ENCODE data around the gene SPOCK2.

DNA sequence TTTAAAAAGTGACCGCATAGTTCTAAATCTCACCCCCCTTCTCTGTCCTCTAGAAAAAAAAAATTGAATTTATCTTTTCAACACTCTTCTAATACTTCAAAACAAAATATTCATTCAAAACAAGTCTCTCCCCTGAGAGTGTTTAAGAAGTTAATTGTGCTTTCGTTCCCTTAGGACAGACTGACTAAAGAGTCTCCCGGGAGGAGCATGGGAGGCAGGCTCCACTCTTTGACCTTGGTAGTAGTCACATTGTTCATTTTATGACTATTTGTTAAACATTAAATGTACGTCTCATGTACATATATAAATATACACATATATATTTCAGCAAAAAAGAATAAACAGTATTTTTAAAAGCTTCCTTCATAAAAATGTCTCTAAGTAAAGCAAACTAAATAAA is 35.3 kb upstream of the SPOCK2 start:
- TF ChIP-seq EP300 (IDR thresholded peaks at IDR 0.05) (no peak), POLR2A (IDR thresholded peaks at IDR 0.05) (no peak)
- TF ChIP-seq, protein P1, sequence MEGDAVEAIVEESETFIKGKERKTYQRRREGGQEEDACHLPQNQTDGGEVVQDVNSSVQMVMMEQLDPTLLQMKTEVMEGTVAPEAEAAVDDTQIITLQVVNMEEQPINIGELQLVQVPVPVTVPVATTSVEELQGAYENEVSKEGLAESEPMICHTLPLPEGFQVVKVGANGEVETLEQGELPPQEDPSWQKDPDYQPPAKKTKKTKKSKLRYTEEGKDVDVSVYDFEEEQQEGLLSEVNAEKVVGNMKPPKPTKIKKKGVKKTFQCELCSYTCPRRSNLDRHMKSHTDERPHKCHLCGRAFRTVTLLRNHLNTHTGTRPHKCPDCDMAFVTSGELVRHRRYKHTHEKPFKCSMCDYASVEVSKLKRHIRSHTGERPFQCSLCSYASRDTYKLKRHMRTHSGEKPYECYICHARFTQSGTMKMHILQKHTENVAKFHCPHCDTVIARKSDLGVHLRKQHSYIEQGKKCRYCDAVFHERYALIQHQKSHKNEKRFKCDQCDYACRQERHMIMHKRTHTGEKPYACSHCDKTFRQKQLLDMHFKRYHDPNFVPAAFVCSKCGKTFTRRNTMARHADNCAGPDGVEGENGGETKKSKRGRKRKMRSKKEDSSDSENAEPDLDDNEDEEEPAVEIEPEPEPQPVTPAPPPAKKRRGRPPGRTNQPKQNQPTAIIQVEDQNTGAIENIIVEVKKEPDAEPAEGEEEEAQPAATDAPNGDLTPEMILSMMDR (IDR thresholded peaks at IDR 0.05) = no peak
